Neutrophil (primary cell): ENCODE results near the gene JAG1.

ENCODE experiments used
- H3K27ac ChIP-seq: fragments of 200-600 bp; sonication (generic); 2 replicates; pipeline ENCODE4 v1.5.1; 2016; ENCODE audit warnings: mild to moderate bottlenecking, moderate library complexity
- H3K27me3 ChIP-seq: fragments of 200-600 bp; sonication (generic); 2 replicates; pipeline ENCODE4 v1.6.0; 2016; ENCODE audit warnings: mild to moderate bottlenecking
- H3K36me3 ChIP-seq: fragments of 200-600 bp; sonication (generic); 2 replicates; pipeline ENCODE4 v1.5.1; 2017
- H3K4me1 ChIP-seq, 2 experiments: fragments of 200-600 bp in 1 of 2; sonication (generic) in 1 of 2; 1 replicate in 1 of 2; 2 replicates in 1 of 2; pipeline versions ENCODE4 v1.5.1 to v1.6.1; 2013 to 2016; ENCODE audit warnings: low read depth in 1 of 2, low read length in 1 of 2, mild to moderate bottlenecking in 1 of 2, moderate library complexity in 1 of 2; ENCODE audit not compliant: control insufficient read depth in 1 of 2, insufficient read depth in 1 of 2
- H3K4me3 ChIP-seq, 2 experiments: fragments of 200-600 bp in 1 of 2; sonication (generic) in 1 of 2; 1 replicate in 1 of 2; 2 replicates in 1 of 2; pipeline ENCODE4 v1.5.1; 2013 to 2016; ENCODE audit warnings: low read depth in 1 of 2, low read length in 1 of 2, mild to moderate bottlenecking in 1 of 2, moderate library complexity in 1 of 2
- H3K9me3 ChIP-seq: fragments of 200-600 bp; sonication (generic); 2 replicates; pipeline ENCODE4 v1.5.1; 2016
- TF ChIP-seq, protein P1 (sequence below): fragments of 200-600 bp; sonication (generic); IDR thresholded peaks from 2 replicates; pipeline ENCODE4 v1.5.1; 2016; ENCODE audit warnings: antibody characterized with exemption

Gene JAG1

DNA sequence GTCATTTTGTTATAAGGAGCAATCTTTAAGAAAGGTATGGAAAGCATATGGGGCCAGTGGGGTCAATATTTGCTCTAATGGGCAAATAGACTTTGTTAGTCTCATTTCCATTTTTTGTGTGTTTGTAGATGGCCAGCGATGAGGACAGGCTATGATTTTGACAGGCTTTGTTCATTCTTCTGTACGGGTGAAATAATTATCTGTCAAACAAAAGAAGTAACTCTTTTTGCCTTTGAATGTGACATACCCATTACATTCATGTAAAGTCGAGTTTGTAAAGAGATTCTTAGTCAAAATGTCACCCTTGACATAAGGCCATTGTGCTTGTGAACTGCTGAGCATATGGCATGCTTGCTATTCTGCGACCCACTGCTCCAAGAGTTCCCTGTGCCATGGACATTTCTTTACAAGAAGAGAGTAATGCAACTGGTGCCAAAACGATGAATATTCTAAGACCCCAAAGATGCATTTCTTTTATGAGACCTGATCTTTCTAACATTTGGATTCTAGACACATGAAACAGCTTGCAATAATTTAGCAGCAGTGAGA lies 38.2 kb upstream of the JAG1 start:
- Histone ChIP-seq H3K4me3 (no peak overlapping the region), H3K4me1 (peaks cover 0 to 6% of the 10 kb centered on the region in 2 experiments), H3K27me3 (no peaks in the 10 kb centered on the region), H3K9me3 (no peaks in the 10 kb centered on the region), H3K27ac (no peak overlapping the region), H3K36me3 (no peaks in the 10 kb centered on the region)
- TF ChIP-seq, protein P1, sequence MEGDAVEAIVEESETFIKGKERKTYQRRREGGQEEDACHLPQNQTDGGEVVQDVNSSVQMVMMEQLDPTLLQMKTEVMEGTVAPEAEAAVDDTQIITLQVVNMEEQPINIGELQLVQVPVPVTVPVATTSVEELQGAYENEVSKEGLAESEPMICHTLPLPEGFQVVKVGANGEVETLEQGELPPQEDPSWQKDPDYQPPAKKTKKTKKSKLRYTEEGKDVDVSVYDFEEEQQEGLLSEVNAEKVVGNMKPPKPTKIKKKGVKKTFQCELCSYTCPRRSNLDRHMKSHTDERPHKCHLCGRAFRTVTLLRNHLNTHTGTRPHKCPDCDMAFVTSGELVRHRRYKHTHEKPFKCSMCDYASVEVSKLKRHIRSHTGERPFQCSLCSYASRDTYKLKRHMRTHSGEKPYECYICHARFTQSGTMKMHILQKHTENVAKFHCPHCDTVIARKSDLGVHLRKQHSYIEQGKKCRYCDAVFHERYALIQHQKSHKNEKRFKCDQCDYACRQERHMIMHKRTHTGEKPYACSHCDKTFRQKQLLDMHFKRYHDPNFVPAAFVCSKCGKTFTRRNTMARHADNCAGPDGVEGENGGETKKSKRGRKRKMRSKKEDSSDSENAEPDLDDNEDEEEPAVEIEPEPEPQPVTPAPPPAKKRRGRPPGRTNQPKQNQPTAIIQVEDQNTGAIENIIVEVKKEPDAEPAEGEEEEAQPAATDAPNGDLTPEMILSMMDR: no peak

DNA sequence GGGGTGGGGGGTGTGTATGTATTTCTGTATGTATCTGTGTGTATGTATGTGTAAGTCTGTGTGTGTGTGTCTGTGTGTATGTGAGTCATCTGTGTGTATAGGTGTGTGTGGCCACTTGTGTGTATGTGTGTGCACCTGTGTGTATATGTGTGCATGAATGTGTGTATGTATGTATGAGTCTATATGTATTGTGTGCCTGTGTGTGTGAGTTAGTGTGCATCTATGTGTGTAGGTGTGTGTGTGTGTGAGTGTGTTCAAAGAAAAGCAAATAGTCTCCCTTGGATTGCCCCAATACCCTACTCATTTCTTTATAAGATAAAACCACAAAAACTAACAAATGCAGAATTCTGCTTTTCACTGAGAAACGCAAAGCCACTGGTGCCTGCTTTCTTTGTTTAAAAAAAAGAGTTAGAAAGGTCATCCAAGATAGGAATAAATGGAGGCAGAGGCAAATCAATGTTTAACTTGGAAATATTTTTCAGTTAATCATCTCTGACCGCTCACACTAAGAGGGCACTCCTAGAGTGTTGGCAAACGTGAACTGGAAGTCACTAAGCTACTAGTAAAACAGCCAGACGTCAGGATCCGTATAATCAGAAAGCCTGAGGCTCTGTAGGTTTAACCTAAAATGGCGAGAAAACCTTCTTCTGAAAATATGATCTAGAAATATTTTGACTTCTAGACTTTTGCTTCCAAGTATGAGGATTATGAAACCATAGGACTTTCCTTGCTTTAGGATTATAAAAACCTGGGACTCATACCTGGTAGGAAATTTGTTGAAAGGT lies 37.4 kb upstream of the JAG1 start:
- Histone ChIP-seq H3K4me1 (peaks cover 0 to 6% of the 10 kb centered on the region in 2 experiments), H3K36me3 (no peaks in the 10 kb centered on the region), H3K9me3 (no peaks in the 10 kb centered on the region), H3K4me3 (no peak overlapping the region), H3K27me3 (no peaks in the 10 kb centered on the region), H3K27ac (no peak overlapping the region)
- TF ChIP-seq, protein P1: no peak

DNA sequence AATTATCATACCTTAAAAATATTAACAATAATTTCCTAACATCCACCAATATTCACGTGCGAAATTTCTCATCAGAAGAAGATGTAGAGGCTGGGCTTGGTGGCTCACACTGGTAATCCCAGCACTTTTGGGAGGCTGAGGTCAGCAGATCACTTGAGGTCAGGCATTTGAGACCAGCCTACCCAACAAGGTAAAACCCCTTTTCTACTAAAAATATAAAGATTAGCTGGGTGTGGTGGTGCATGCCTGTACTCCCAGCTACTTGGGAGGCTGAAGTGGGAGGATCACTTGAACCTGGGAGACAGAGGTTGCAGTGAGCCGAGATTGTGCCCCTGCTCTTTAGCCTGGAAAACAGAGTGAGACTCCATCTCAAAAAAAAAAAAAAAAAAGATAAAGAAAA lies 36.1 kb upstream of the JAG1 start:
- TF ChIP-seq, protein P1: no peak
- Histone ChIP-seq H3K27me3 (no peaks in the 10 kb centered on the region), H3K4me1 (peaks cover 0 to 6% of the 10 kb centered on the region in 2 experiments), H3K4me3 (no peak overlapping the region), H3K9me3 (no peaks in the 10 kb centered on the region), H3K27ac (no peak overlapping the region), H3K36me3 (no peaks in the 10 kb centered on the region)

DNA sequence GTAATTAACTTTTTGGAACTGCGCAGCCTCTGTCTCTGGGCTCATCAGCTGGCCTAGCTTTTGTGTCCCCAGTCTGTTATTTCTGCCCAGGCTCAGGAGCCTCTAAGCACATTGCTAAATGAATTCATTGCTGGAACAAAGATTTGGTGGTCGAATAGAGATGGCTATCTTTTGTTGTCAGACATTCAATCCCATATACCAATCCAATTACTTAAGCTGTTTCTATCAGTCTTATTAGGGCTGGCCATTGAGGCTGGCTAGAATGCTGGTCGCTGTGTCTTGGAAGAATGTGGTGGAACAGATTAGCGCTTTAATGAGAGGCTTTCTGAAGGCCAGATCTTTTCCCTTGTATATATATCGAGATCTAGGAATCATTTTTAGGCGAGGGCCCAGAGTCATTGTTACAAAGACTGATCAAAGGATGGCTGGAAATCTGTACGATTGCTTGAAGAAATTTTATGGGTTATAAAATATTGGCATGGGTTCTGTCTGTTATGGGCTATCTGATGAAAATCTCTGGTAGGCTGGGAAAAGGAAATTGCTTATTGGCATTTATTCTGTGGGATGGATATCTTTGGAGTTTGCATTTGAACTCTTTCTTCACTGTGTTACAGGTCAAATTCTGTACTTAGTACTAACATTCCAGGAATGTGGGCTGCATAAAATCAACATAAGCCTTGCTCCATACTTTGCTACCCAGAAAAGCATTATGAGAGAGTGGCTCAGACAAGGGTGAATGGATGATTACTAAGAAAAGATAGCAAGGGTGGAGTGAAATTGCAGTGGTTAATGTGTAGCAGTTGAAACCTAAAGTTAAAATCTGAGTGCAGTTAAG lies 34.8 kb upstream of the JAG1 start:
- no peak overlapping the region for H3K4me3 ChIP-seq
- TF ChIP-seq, protein P1: no peak
- H3K27ac ChIP-seq: no peak overlapping the region
- H3K4me1 ChIP-seq: peaks cover 0 to 6% of the 10 kb centered on the region in 2 experiments
- no peaks in the 10 kb centered on the region for H3K36me3 ChIP-seq
- no peaks in the 10 kb centered on the region for H3K27me3 ChIP-seq
- H3K9me3 ChIP-seq: no peaks in the 10 kb centered on the region

DNA sequence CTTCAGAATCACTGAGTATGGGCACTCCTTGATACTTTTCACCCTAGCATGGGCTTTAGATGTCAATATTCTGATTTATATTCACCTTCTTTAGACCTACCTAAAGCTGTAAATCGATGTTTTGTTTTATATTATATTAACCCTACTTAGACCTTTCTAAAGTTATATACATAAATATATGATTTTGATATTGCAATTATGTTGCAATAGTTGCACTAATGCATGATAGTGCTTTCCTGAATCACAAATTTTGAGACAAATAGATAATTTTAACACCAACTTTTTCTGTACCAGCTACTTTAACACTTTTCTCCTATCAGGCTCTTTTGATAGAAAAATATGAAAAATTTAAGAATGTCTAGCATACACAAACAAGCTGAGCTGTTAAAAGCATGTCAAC lies 34.0 kb upstream of the JAG1 start:
- H3K9me3 ChIP-seq: no peaks in the 10 kb centered on the region
- TF ChIP-seq, protein P1: no peak
- H3K4me3 ChIP-seq: no peak overlapping the region
- peaks cover 0 to 6% of the 10 kb centered on the region in 2 experiments for H3K4me1 ChIP-seq
- H3K27ac ChIP-seq: no peak overlapping the region
- no peaks in the 10 kb centered on the region for H3K36me3 ChIP-seq
- no peaks in the 10 kb centered on the region for H3K27me3 ChIP-seq
